BLaER1 treated with 17β-estradiol and CSF1 and Interleukin-3, amounts not matched to agents 10 nM and 100 nM (cell line): ENCODE results near the gene DICER1.

Source experiments
- H3K27ac ChIP-seq, 11 experiments: shearing (Covaris generic); formaldehyde crosslinking; 2 replicates each; pipeline ENCODE4 v1.8.1; 2022
- H3K27me3 ChIP-seq, 11 experiments: shearing (Covaris generic); formaldehyde crosslinking; 2 replicates each; pipeline ENCODE4 v1.8.1; 2022
- H3K36me3 ChIP-seq, 11 experiments: shearing (Covaris generic); formaldehyde crosslinking; 2 replicates each; pipeline ENCODE4 v1.8.1; 2022
- H3K4me1 ChIP-seq, 10 experiments: shearing (Covaris generic); formaldehyde crosslinking; 2 replicates each; pipeline ENCODE4 v1.8.1; 2022
- H3K4me2 ChIP-seq, 11 experiments: shearing (Covaris generic); formaldehyde crosslinking; 2 replicates each; pipeline ENCODE4 v1.8.1; 2022
- H3K4me3 ChIP-seq, 10 experiments: shearing (Covaris generic); formaldehyde crosslinking; 2 replicates each; pipeline ENCODE4 v1.8.1; 2022
- H3K9ac ChIP-seq, 11 experiments: shearing (Covaris generic); formaldehyde crosslinking; 2 replicates each; pipeline ENCODE4 v1.8.1; 2022
- H3K9me3 ChIP-seq, 11 experiments: shearing (Covaris generic); formaldehyde crosslinking; replicated peaks in 1 of 11; 2 replicates each; pipeline ENCODE4 v1.8.1; 2022
- H4K20me1 ChIP-seq, 11 experiments: shearing (Covaris generic); formaldehyde crosslinking; 2 replicates each; pipeline ENCODE4 v1.8.1; 2022
- Cebpa-rat ChIP-seq, 11 experiments: shearing (Covaris generic); IDR thresholded peaks; 2 replicates each; pipeline ENCODE4 v1.8.1; 2022

Gene DICER1

DNA sequence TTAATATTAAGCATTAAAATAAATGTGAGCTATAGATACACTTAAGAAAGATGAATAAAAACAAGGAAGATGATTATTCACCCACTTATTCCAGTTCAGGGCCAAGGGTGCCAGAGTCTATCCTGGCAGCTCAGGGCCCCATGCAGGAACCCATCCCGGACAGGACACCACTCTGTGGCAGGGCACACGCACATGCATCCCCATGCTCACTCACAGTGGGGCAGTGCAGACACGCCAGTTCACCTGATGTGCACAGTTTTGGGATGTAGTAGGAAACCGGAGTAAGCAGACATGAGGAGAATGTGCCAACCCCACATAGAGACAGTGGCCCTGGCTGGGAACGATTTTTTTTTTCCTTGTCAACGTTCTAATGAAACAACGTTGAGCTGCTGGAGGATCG, 47.2 kb downstream of the DICER1 start:
- Histone ChIP-seq H3K27ac (no peak overlapping the region), H3K9ac (no peak overlapping the region), H4K20me1 (peaks cover 0 to 48% (median 5%) of the 10 kb centered on the region in 11 experiments; a peak in 8 of 22 replicates), H3K4me2 (no peak overlapping the region), H3K9me3 (no peaks in the 10 kb centered on the region; a peak in 1 of 22 replicates), H3K4me3 (no peak overlapping the region), H3K4me1 (0 out of 20 replicates have a peak, but pooled peaks cover 0 to 6% (median 0%) of the 10 kb centered on the region in 10 experiments), H3K27me3 (no peaks in the 10 kb centered on the region), H3K36me3 (peaks cover 84 to 99% (median 93%) of the 10 kb centered on the region in 11 experiments)
- TF ChIP-seq Cebpa-rat (IDR thresholded peaks at IDR 0.05) = no peak

GRCh38 chr14:95107711-95108110, 49.6 kb downstream of the DICER1 start:
- Histone ChIP-seq H3K36me3 (peaks cover 86 to 99% (median 93%) of the 10 kb centered on the region in 11 experiments), H4K20me1 (peaks cover 0 to 42% (median 6%) of the 10 kb centered on the region in 11 experiments; a peak in 11 of 22 replicates), H3K4me1 (no peaks in the 10 kb centered on the region), H3K9ac (no peak overlapping the region), H3K27ac (no peak overlapping the region), H3K9me3 (no peaks in the 10 kb centered on the region; a peak in 1 of 22 replicates), H3K4me2 (no peak overlapping the region), H3K4me3 (no peak overlapping the region), H3K27me3 (no peaks in the 10 kb centered on the region)
- no peak for TF ChIP-seq Cebpa-rat (IDR thresholded peaks at IDR 0.05)

DNA sequence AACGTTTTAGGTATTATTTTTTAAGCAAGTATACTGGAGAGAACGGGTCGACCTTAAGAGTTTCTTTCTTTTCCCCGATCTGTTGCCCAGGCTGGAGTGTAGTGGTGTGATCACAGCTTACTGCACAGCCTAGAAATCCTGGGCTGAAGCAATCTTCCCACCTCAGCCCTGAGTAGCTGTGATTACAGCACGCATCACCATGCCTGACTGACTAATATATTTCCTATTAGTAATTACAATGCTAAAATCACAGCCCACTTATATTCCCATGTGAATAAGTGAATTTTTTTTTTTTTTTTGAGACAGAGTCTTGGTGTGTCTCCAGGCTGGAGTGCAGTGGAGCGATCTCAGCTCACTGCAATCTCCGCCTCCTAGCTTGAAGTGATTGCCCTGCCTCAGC, 50.4 kb downstream of the DICER1 start:
- Histone ChIP-seq H3K9me3 (no peaks in the 10 kb centered on the region; a peak in 1 of 22 replicates), H3K36me3 (peaks cover 91 to 99% (median 94%) of the 10 kb centered on the region in 11 experiments), H3K4me1 (no peaks in the 10 kb centered on the region), H3K4me3 (no peak overlapping the region), H3K9ac (no peak overlapping the region), H4K20me1 (peaks cover 0 to 44% (median 13%) of the 10 kb centered on the region in 11 experiments; a peak in 15 of 22 replicates), H3K27ac (no peak overlapping the region), H3K27me3 (no peaks in the 10 kb centered on the region), H3K4me2 (no peak overlapping the region)
- TF ChIP-seq Cebpa-rat (IDR thresholded peaks at IDR 0.05) = no peak

GRCh38 chr14:95104911-95105310, 52.4 kb downstream of the DICER1 start:
- Histone ChIP-seq H3K36me3 (peaks cover 86 to 99% (median 93%) of the 10 kb centered on the region in 11 experiments), H3K4me3 (no peak overlapping the region), H3K27ac (no peak overlapping the region), H3K4me1 (peaks cover 0 to 4% (median 0%) of the 10 kb centered on the region in 10 experiments; a peak in 1 of 20 replicates), H3K4me2 (no peak overlapping the region), H3K9ac (no peak overlapping the region), H3K9me3 (no peaks in the 10 kb centered on the region; a peak in 1 of 22 replicates), H3K27me3 (no peaks in the 10 kb centered on the region), H4K20me1 (peaks cover 17 to 62% (median 33%) of the 10 kb centered on the region in 11 experiments; a peak in 21 of 22 replicates)
- TF ChIP-seq Cebpa-rat (IDR thresholded peaks at IDR 0.05) = no peak

DNA sequence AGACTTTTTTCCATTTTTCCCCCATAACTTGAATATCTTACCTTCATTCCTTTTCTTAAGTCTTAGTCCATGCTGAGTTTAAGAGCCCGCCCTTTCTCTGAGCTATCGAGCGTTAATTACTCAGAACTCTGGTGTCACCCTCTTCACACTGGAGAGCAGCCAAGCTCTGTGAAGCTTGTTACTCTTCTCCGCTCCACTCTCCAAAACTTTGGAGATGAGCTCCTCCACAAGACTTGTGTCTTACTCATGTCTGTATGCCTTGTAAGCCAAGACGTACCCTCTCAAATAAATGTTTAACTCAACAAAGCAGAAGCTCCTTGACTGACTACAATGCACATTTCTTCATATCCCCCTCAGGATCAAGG, 54.7 kb downstream of the DICER1 start:
- no peaks in the 10 kb centered on the region; a peak in 1 of 22 replicates for H3K9me3 ChIP-seq
- peaks cover 0 to 4% (median 0%) of the 10 kb centered on the region in 10 experiments; a peak in 1 of 20 replicates for H3K4me1 ChIP-seq
- H3K27me3 ChIP-seq = no peaks in the 10 kb centered on the region
- H3K27ac ChIP-seq = no peak overlapping the region
- H3K36me3 ChIP-seq = peaks cover 74 to 99% (median 84%) of the 10 kb centered on the region in 11 experiments
- H3K4me2 ChIP-seq = no peak overlapping the region
- peaks cover 25 to 66% (median 48%) of the 10 kb centered on the region in 11 experiments; a peak in 21 of 22 replicates for H4K20me1 ChIP-seq
- no peak overlapping the region for H3K9ac ChIP-seq
- TF ChIP-seq Cebpa-rat (IDR thresholded peaks at IDR 0.05) = no peak
- no peak overlapping the region for H3K4me3 ChIP-seq

DNA sequence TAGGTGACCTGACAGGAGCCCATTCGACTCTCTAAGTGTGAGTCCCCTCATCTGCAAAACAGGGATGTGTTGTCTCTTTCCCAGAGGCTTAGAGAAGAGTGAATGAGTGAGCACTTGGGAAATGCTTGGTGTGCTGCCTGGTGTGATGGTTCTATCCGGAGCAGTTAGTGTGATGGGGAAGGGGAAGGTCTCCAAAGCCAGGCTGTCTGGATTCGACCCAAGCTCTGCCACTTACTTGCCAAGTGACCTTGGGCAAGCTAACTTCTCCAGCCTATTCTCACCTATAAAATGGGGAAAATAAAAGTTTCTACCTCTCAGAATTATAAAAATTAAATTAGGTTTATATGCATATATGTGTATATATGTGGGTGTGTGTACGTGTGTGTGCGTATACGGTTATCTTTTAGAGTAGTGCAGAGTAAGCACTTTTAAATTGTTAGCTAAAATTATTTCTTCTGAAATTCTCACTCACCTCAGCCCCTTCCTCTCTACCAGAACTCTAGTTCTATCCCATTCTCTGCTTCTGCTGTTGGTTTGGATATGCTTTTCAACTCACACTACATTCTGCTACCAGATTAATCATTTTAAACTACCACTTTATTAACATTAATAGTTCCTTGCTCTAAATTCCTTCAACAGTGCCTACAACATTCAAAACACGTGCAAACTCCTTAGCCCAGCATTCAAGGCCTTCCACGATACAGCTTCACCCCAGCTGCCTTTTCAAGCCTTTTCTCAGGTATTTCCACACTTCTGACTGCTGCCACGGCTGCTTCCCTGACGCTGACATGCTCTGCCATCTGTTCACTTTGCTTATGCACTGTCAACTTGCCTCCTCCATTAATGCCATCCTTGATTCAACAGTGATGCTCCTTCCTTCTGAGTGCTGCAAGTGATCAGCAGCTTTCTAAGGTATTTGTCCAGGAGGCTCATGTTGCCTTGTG, 55.3 kb downstream of the DICER1 start:
- Histone ChIP-seq H3K27ac (no peak overlapping the region), H3K4me2 (no peak overlapping the region), H3K36me3 (peaks cover 72 to 99% (median 84%) of the 10 kb centered on the region in 11 experiments), H3K4me1 (peaks cover 0 to 4% (median 0%) of the 10 kb centered on the region in 10 experiments; a peak in 1 of 20 replicates), H3K9ac (no peak overlapping the region), H4K20me1 (peaks cover 25 to 73% (median 48%) of the 10 kb centered on the region in 11 experiments; a peak in 21 of 22 replicates), H3K4me3 (no peak overlapping the region), H3K27me3 (no peaks in the 10 kb centered on the region), H3K9me3 (no peaks in the 10 kb centered on the region)
- TF ChIP-seq Cebpa-rat (IDR thresholded peaks at IDR 0.05) = no peak

DNA sequence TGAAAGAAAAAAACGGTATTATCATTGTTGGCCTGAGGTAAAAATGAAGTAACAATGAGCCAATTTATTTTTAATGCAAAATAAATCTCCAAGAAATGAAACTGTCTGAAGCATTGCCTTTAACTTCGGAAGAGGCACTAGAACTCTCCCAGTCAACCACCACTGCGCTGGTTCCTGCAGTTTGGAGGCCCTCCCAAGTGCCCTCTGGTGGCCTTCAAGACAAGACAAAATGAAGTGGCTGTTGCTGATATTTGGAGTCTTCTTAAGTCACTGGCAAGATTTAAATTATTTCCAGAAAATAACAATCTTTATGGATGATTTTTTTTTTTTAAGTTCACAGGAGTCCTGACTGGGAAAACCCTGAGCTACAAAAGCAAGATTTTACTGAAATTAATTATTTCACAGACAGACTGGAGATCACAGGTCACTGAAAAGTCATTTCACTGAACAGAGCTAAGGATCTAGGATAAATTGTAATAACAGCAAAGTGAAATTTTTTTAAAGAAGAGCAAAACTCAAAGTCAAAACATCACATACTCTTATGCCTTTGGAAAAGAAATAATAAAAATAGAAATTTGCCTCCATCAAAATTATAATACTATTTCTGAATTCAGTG, 58.2 kb downstream of the DICER1 start:
- H3K9ac ChIP-seq = no peak overlapping the region
- no peak overlapping the region for H3K27ac ChIP-seq
- peaks cover 0 to 4% (median 0%) of the 10 kb centered on the region in 10 experiments; a peak in 1 of 20 replicates for H3K4me1 ChIP-seq
- H3K27me3 ChIP-seq = no peaks in the 10 kb centered on the region
- no peak overlapping the region for H3K4me2 ChIP-seq
- peaks cover 35 to 99% (median 58%) of the 10 kb centered on the region in 11 experiments for H4K20me1 ChIP-seq
- H3K9me3 ChIP-seq = no peaks in the 10 kb centered on the region
- no peak overlapping the region for H3K4me3 ChIP-seq
- peaks cover 80 to 100% (median 90%) of the 10 kb centered on the region in 11 experiments for H3K36me3 ChIP-seq
- TF ChIP-seq Cebpa-rat (IDR thresholded peaks at IDR 0.05) = no peak

- no peak overlapping the region for H3K9ac ChIP-seq
- H3K4me3 ChIP-seq = no peak overlapping the region
- TF ChIP-seq Cebpa-rat (IDR thresholded peaks at IDR 0.05) = no peak
- H3K4me2 ChIP-seq = no peak overlapping the region
- H4K20me1 ChIP-seq = peaks cover 38 to 100% (median 64%) of the 10 kb centered on the region in 11 experiments
- H3K4me1 ChIP-seq = peaks cover 0 to 4% (median 0%) of the 10 kb centered on the region in 10 experiments; a peak in 1 of 20 replicates
- H3K27me3 ChIP-seq = no peaks in the 10 kb centered on the region
- no peaks in the 10 kb centered on the region for H3K9me3 ChIP-seq
- no peak overlapping the region for H3K27ac ChIP-seq
- H3K36me3 ChIP-seq = peaks cover 80 to 100% (median 90%) of the 10 kb centered on the region in 11 experiments
These were observed 59.9 kb downstream of the DICER1 start for GRCh38 chr14:95097385-95097784.

DNA sequence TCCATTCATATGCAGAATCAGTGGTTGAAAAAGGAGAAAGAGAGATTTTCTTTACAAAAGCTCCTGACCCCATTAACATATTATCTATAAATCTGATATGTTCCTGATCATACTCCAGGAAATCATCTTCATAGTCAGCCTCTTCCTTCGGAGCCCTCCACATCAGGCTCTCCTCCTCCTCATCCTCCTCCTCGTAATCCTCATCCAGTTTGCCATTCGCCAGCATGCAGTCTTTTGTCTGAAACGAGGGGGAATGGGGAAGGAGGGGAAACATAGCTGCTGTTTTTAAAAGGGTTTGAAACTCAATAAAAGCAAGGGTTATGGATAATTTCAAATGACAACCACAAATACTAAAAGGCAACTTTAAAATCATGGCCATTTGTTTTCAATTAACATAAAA, 60.9 kb downstream of the DICER1 start:
- Histone ChIP-seq H3K4me3 (no peak overlapping the region), H3K4me1 (peaks cover 0 to 4% (median 0%) of the 10 kb centered on the region in 10 experiments; a peak in 1 of 20 replicates), H3K4me2 (no peak overlapping the region), H3K36me3 (peaks cover 79 to 100% (median 89%) of the 10 kb centered on the region in 11 experiments), H3K9me3 (no peaks in the 10 kb centered on the region), H3K9ac (no peak overlapping the region), H4K20me1 (peaks cover 32 to 100% (median 55%) of the 10 kb centered on the region in 11 experiments; a peak in 21 of 22 replicates), H3K27ac (no peak overlapping the region), H3K27me3 (no peaks in the 10 kb centered on the region)
- no peak for TF ChIP-seq Cebpa-rat (IDR thresholded peaks at IDR 0.05)
